ENCODE results near the gene TBC1D8.

TBC1D8 gene

DNA sequence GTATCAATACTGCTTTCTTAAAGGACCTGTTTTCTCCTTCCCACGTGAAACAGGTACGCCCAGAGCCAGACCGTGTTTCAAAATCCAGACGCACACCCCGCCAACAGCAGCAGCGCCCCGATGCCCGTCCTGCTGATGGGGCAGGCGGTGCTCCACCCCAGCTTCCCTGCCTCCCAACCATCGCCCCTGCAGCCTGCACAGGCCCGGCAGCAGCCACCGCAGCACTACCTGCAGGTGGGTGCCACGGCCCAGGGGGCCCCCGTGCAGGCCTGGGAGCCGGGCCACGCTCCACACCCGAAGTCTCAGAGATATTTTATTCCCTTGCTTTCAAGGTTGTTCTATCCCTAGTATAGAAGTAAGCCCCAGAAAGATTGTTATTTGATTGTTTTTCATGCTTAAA, 157.9 kb downstream of the TBC1D8 start:
- no peak for DNase-seq

DNA sequence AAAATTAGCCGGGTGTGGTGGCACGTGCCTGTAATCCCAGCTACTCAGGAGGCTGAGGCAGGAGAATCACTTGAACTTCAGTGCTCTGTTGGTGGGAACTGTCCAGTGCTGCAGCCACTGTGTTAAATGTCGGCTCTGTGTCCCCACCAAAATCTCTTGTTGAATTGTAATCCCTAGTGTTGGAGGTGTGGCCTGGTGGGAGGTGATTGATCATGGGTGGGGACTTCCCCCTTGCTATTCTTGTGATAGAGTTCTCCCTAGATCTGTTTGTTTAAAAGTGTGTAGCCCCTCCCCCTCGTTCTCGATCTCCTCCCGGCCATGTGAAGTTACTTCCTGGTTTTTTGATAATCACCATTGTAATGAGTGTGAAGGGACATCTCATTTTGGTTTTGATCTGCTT, 158.9 kb downstream of the TBC1D8 start:
- DNase-seq = no peak

DNA sequence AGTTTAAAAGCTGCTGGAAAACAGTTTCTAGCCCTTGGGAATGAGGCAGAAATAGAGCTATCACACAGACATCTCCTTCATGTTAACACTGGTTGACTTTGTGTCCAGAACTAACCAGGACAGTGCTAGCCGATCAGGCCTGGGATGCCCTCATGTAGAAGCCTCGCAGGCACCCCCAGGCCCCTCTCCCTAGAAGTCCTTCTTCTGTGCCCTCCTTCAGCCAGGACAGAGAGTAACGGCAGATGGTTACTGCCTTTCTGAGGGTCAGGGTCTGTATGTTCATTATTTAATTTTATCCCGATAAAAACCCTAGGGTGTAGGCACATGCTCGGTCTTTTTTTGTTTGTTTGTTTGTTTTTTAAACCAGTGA, 159.8 kb downstream of the TBC1D8 start:
- DNase-seq = no peak

DNA sequence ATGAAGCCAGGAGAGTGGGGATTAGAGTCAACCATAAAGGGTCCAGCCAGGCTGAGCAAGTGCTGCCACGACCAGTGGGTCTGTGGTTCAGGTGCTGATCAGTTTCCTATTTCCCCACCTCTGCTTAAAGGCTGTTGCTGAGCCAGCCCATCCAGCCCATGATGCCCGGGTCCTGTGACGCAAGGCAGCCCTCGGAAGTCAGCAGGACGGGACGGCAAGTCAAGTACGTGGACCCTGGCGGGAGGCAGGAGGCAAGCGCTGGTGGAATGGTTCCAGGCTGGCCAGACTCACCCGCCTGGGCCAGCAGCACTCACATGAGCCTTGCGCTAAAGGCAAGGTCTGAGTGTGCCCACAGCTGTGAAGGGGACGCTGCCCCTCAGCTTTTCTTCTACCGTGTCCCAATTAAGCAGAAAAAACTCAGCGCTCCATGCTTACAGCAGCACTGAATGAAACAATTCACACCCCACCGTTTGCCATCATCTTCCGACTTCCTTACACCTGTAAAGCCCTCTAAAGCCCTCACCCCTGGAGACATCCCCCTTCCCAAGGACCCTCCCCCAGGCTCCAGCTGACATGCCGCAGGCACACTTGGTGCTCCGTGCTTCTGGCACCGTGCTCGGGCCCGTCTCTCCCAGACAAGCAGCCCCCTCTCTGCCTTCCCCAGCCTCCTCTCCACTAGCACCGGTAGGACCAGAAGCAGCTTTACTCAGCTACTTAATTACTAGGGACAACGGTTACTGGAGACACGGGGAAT, 160.4 kb downstream of the TBC1D8 start:
- DNase-seq = no peak

DNA sequence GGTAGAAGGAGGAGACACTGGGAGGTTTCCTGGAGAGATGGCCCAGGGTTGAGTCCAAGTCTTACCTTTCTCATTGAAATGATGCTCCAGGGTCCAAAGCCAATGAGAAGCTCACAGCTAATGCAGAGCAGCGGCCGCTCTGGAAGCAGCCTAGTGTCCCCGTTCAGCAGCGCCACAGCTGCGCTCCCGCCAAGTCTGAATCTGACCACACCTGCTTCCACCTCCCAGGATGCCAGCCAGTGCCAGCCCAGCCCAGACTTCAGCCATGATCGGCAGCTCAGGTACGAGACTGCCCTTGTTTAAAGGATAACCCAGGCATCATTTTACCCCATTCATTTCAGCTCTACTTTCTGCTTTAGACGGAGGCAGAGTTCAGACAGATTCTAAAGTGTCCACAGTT, 161.0 kb downstream of the TBC1D8 start:
- DNase-seq = no peak

DNA sequence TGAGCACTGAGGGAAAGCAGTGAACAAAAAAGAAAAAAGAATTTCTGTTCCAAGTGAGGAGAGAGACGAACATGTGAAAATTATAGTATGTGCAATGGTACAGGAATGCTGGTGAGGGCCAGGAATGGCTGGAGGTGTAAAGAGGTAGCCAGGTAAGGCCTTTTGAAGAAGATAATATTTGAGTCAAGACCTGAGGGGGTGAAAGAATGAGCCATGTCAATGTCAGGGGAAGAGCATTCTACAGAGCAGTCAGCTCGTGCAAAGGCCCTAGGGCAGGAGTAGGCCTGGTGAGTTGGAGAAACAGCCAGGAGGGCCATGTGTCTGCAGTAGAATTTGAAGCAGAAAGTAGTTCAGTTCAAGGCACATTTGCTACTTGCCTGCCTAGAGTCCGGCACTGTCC, 161.5 kb downstream of the TBC1D8 start:
- DNase-seq = no peak

DNA sequence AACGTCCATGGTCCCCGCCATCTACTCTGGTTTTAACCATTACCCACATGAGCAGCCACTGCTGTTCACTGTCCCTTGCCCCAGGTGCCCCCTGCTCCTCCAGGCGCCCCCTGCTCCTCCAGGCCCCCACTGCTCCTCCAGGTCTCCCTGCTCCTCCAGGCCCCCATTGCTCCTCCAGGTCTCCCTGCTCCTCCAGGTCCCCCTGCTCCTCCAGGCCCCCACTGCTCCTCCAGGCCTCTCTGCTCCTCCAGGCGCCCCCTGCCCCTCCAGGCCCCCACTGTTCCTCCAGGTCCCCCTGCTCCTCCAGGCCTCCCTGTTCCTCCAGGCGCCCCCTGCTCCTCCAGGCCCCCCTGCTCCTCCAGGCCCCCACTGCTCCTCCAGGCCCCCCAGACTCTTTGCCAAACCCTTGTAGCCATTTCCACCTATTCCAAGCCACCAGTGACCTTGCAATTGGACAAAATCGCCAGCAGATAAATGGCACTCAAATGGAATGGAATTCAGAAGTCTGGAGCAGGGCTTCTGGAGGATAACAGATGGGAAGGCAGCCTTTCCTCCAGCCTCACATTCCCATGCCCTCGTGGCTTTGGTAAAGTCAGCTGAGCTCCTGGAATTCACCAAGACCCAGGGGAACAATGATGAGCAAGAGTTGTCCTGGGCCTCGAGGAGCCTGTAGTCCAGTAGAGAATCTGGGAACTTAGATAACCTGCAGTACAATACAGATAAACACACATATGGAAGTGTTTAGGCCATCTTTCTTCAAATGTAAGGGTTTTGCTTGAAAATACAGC, 162.4 kb downstream of the TBC1D8 start:
- DNase-seq = no peak

DNA sequence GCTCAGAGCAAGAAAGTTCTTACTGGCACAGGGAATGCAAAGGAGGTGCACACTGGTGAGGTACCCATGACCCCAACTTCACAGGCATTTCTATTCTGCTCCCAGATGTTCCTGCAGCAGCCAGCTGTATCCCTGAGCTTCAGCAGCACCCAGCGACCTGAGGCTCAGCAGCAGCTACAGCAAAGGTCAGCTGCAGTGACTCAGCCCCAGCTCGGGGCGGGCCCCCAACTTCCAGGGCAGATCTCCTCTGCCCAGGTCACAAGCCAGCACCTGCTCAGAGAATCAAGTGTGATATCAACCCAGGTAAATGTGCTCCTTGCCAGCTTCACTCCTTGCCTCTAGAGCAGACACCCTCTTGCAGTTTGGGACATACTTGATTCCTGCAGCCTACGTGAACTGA, 163.2 kb downstream of the TBC1D8 start:
- DNase-seq = no peak

DNA sequence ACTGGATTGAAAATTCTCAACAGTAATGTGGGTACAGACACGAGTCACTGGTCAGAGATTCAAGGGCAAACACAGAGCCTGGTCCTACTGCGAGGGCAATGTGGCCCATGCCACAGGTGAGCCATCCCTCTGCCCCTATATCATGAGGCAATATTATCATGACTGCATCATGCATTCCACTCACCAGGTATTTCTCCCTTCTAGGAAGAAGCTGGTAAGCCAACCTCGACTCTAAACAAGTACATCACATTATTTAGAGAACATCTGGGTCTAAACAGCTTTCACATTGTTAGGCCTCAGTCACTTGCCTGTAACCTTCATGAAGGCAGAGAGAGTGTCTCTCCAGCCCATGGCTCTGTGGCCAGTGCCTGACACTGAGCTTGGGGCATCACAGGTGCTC, 163.6 kb downstream of the TBC1D8 start:
- no peak for DNase-seq

DNA sequence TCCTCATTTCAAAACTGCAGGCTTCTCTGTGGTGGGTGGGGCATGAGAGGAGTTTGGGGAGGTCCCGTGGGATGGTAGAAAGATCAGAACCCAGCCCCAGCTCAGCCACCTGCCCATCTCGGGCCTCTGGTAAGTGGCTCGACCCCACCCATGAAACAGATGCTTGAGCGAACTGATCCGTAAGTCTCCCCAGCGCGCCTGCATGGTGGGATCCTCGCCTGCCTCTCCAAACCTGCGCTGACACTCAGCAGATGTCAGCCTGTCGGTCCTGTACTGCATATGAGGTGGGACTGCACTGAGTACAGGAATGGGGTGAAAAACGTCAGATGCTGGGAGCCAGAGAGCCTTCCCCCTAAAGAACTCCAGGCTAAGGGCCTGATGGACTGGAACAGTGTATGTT, 165.0 kb downstream of the TBC1D8 start:
- no peak for DNase-seq

DNA sequence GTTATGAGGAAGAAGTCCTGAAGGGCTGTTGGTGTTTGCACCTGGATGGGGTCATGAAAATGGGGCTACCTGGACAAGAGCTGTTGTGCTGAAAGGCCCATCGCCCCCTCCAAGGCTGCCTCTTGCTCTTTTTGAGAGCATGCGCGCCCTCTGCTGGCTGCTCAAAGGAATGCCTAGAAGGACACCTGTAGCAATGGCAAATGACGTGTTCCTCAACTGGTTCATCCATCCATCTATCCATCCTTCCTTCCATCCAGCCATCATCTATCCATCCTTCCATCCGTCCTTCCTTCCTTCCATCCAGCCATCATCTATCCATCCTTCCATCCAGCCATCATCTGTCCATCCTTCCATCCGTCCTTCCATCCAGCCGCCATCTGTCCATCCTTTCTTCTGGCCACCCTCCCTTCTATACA, 166.3 kb downstream of the TBC1D8 start:
- DNase-seq = peak; percentile 45

DNA sequence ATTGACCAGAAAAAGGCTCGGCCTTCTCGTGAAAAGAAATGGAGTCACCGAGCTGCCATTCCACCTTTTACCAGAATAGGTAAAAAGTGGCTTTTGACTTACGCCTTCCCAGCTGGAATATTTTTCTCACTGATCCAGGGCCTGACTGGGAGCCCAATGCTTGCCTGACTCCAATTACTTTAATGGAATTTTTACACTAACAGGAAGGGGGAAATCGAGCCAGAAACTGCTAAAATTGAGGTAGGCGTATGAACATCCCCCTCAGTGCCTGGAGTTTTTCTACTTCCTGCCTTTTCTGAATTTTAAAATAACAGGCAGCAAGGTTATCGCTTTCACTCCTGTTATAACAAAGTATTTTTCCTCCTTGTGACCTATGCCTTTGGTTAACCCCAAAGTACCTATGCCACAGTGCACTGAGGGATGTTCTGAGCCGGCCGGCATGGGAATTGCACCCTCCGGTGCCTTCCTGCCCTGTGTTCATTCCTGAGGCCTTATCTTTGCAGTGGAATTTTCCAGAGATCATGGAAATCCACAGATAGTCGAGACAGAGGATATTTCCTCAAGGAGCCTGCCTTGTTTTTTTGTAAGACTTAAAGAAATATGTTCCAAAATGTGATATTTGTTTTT, 167.4 kb downstream of the TBC1D8 start:
- DNase-seq = no peak

DNA sequence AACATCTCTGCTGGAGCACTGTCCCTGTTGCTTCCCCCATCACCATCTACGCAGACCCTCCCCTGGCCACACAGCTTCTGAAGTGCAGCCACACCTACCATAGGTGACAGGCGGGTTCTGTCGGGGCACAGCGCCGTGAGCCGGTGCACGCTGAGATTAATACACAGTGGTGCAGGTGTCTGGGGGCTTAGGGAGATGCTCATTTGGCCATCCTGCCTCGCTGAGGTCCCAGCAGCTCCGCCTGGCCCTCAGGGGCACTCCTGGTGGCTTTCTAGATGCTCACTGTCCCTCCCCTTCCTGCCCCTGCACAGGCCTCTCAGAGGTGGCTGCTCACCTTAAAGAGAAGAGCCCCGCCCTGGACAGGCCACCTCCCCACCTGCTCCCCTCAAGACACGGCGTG, 168.0 kb downstream of the TBC1D8 start:
- no peak for DNase-seq

DNA sequence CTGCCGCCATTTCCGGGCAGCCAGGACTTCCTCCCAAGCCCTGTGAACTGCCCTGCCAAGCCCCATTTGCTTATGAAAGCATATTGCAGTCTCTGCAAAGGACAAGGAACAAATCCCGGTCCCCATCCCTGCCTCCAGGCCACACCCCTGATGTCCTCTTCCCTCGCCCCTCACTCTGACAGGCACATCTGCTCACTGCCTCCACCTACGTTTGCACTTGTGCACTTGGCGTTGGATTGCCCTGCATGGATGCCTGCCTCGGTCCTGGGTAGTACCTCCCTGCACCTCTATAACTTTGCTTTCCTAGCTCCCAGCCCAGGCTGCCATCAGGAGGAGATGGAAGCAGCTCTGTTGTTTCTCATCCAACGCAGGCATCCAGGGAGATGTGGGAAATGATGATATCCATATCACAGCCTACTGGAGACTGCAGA, 168.7 kb downstream of the TBC1D8 start:
- no peak for DNase-seq

DNA sequence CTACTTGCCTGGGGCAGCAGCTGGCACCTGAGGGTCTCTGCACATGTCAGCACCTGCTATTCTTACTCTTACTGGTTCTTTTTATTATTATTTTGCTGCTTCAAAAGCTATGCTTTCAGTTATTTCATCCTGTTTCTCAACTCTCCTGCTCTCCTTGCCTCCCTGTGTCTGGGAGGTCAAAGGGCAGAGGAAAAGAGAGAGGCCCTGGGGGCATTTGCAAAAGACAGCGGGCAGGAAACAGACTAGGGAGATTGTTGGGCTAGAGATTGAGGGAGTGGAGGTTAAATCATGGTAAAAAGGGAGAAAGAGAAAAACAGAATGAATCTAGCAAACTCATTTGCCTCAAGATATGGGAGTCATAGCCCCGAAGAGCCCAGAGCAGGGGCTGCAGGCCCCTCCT, 170.2 kb downstream of the TBC1D8 start:
- DNase-seq = no peak

DNA sequence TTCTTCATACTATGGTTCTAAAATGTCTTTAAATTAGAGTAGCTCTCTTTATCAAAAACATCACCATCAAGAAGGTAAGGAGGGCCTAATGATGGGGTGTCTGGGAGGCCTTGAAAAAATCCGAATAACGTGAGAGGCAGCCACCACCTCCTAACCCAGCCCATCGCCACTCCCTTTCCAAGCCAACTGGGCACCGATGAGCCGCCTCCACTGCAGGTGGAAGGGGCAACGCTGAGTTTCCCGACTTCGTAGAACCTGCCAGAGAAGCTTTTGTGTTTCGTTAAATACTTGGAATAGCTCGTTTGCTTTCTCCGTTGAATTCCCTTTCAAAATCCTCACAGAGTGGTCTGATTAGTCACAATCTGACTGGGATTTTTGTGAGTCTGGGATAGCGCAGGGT, 171.1 kb downstream of the TBC1D8 start:
- DNase-seq = no peak

DNA sequence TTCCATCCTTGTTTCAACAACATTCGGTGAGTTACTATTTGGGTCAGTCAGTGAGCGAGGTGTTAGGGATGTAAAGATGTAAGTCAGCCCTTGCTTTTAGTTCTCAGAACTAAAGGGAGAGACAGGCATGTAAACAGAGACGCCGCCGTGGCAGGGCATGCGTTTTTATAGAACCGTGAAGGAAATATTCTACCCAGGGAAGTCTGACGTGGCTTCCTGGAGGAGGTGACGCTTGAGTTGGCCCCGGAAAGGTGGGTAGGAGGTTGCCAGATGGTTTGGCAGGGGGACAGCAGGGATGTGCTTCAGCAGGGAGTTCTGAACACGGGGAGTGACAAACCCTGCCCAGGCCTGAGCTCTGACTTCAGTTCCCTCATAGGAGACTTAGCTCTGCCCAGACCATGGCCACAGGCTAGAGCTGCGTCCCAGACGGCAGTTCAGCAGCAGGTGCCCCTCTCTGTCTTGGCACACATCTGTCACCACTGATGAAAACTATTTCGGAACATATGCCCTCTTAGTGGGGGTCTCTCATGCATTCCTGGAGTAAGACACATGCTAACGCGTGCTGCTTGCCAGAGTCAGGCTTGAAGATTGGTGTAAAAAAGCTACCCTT, 172.5 kb downstream of the TBC1D8 start:
- DNase-seq = no peak

DNA sequence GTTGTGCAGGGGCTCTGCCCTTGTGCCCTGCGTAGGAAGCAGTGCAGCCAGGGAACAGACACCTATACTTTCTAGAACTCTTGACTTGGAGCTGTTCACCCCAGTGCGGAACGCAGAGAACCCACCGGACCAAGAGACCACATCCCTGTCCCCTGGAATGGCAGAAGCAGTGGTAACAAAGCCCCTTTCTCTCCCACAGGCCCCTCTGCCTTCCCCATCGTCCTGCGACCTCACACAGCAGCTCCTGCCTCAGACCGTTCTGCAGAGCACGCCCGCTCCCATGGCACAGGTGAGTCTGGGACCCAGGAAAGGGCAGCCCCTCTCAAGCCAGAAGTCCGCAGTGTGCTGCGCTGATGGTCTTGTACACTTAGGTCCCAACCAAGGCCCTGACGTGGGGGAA, 173.7 kb downstream of the TBC1D8 start:
- no peak for DNase-seq

DNA sequence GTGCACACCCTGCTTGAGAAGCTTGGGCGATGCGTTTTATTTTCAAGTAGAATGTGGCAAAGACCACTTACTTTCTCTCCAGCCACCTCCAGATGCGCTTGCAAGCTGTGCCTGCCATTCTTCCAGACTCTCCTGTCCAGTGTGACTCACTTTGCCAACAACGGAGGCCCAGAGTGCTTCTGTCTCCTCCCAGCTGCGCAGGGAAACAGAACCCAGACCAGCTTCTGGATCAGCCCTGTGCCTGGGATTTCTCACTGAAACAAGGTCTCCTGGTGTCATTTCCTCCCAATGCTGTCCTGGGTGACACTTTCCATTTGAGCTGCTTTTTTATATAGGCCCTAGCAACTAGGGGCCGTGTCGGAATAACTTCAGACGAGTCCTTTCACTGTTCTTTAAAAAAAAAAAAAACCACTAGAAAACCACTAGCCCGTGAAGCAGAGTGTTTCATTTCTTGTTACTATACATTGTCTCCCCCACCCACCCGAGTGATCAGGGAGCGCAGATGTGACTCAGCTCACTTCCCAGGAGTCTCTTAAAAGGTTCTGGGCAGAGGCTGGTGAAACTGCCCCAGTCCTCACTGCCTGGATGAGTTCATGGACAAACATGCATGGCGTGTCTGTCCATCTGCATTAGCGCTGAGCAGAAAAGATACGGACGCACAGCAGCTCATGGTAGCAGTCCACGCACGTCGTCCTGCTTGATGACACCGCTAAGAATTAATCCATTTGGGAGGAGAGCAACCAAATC, 174.4 kb downstream of the TBC1D8 start:
- DNase-seq = no peak

DNA sequence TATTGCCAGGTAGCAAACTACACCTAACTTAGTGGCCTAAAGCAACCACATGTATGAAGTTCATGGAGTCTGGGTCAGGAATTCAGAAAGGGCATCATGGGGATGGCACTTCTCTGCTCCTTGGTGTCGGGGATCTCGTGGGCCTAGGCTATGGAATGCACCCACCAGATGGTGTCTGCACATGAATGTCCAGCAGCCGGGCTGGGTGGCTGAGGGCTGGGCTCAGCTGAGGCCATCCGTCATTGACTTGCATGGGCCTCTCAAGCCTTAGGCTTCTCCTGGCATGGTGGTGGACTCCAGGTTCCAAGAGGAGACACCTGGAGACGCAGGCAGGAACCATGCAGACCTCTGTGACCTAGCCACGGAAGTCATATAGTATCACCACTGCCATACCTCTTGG, 175.1 kb downstream of the TBC1D8 start:
- DNase-seq = no peak

DNA sequence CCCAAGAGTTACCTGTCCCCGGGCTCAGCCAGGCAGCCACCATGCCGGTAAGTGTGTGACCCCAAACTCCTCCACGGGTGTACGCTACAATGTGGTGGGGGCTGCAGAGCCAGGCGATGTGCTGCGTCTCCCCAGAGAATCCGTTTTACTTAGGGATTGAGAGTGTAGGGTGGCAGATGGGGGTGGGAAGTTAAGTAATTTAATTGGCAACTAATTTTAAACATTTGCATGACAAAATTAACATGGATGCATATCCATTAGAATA, 175.7 kb downstream of the TBC1D8 start:
- no peak for DNase-seq

DNA sequence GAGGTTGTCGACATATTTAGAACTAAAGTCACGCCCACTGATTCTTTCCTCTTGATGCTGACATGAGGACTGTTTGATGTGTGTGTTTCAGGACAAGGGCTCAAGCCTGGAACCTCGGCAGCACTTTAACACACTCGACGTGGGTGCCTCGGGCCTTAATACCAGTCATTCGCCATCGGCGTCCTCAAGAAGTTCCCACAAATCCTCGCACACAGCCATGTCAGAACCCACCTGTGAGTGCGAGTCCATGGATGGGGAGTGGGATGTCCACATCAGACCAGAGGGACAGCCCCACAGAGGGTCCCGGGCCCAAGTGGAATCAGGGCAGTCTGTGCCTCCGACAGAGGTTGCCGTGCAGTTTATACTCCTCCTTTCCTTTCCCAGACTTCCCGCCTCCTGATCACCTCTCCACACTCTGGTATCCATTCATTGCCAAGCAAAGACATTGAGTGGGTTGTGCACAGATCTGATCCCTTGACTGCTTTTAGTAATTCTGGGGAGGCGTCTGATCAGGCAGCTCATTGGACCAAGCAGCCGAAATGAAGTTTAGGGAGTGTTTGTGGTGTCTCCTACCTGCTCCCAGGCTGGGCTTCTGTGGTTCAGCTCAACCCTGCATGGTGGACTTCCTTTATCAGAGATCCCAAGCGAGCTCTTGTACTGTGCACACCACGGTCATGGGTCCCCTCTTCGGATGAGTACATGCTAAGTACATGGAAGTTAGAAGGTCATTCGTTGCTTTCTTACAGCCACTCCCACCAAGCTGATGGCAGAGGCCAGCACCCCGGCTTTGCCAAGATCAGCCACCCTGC, 176.3 kb downstream of the TBC1D8 start:
- no peak for DNase-seq

Data from NCI-H774 (cell line).